ENCODE measurements around the gene SUPT5H.

SUPT5H gene

DNA sequence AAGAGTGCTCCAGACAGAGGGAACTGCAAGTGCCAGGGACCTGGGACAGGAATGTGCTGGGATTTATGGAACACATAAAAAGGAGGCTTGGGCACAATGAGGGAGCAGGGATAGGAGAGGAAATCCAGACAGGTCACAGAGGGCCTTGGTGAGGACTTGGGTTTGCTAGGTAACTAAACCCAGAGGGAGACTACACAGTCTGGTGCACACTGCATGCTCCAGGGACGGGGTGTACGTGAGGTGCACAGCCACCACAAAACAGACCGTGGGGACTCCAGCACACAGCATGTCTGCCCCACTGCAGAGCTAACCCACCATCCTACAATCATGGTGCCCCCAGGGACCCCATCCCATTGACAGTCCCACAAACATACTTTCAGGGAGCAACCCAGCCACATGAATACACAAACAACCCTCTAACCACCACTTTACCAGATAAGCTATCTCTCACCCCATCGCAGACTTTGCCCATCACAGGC lies 44.3 kb upstream of the SUPT5H start:
- Histone ChIP-seq H3K36me3 (ENCODE audit: control insufficient read depth, insufficient read depth, low read length) (peaks cover 3% of the 10 kb centered on the region), H3K4me3 (replicated peaks; ENCODE audit: low read depth, low read length) (no peak overlapping the region), H3K27me3 (replicated peaks; ENCODE audit: control insufficient read depth, insufficient read depth, low read length) (no peaks in the 10 kb centered on the region)
- no peak for DNase-seq (ENCODE audit: extremely low read depth, insufficient read length)
- TF ChIP-seq CTCF (IDR thresholded peaks at IDR 0.05; ENCODE audit: insufficient read depth, low read length, poor library complexity, severe bottlenecking): no peak

GRCh38 chr19:39401549-39402345 lies 43.6 kb upstream of the SUPT5H start:
- Histone ChIP-seq H3K4me3 (replicated peaks; ENCODE audit: low read depth, low read length) (peak overlapping the region; percentile 5; the same call in 1 of the 2 replicates), H3K36me3 (ENCODE audit: control insufficient read depth, insufficient read depth, low read length) (peaks cover 3% of the 10 kb centered on the region), H3K27me3 (replicated peaks; ENCODE audit: control insufficient read depth, insufficient read depth, low read length) (no peaks in the 10 kb centered on the region)
- peak; percentile 75 for DNase-seq (ENCODE audit: extremely low read depth, insufficient read length)
- peak; percentile 1 for TF ChIP-seq CTCF (IDR thresholded peaks at IDR 0.05; ENCODE audit: insufficient read depth, low read length, poor library complexity, severe bottlenecking)

GRCh38 chr19:39402346-39403300 lies 42.8 kb upstream of the SUPT5H start:
- peak overlapping the region; percentile 63 for H3K4me3 ChIP-seq (replicated peaks; ENCODE audit: low read depth, low read length)
- peak; percentile 91 for DNase-seq (ENCODE audit: extremely low read depth, insufficient read length)
- H3K27me3 ChIP-seq (replicated peaks; ENCODE audit: control insufficient read depth, insufficient read depth, low read length): no peaks in the 10 kb centered on the region
- H3K36me3 ChIP-seq (ENCODE audit: control insufficient read depth, insufficient read depth, low read length): peaks cover 2% of the 10 kb centered on the region; the same call in 1 of the 2 replicates
- no peak for TF ChIP-seq CTCF (IDR thresholded peaks at IDR 0.05; ENCODE audit: insufficient read depth, low read length, poor library complexity, severe bottlenecking)

DNA sequence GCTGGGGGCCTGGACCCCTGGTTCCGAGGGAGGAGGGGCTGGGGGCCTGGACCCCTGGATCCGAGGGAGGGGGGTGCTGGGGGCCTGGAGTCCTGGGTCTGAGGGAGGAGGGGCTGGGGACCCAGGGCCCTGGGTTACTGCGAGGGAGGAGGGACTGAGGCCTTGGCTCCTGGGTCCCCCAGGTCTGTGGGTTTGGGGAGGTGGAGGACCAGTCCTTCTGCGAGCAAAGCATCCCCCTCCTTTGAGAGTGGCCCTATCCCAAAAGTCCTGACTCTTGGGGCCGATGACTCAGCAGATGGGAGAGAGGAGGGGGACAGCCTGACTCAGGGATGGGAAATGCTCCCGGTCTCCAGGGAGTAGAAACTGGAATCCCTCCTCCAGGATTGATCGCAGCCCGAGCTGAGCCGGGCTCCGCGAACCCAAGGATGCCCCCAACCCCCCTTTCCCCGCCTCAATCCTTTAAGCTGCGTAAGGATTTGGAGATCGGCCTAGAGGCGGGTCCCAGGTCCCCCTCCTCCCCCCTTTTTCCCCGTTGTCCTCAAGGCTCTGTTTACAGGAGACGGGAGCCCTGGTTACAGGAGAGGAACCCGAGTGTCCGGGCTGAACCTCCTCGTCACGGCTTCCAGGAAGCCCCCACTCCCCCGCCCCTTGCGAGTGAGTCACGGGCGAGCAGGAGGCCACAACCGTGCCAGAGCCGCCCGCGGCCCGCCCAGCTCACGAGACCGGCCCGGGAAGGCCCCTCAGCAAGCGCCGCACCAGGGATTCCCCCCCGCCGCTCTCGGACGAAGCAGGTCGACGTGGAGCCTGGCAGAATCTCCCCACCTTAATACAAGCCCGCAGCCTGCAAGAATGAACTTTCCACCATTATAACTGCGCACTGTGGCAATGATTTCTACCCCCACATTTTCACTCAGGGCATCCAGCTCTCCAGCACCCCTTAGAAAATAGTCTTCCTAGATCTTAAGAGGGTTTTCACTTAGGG lies 41.8 kb upstream of the SUPT5H start:
- DNase-seq (ENCODE audit: extremely low read depth, insufficient read length): peak; percentile 92
- H3K27me3 ChIP-seq (replicated peaks; ENCODE audit: control insufficient read depth, insufficient read depth, low read length): no peaks in the 10 kb centered on the region
- peaks cover 12% of the 10 kb centered on the region for H3K36me3 ChIP-seq (ENCODE audit: control insufficient read depth, insufficient read depth, low read length)
- peak overlapping the region; percentile 63 for H3K4me3 ChIP-seq (replicated peaks; ENCODE audit: low read depth, low read length)
- TF ChIP-seq CTCF (IDR thresholded peaks at IDR 0.05; ENCODE audit: insufficient read depth, low read length, poor library complexity, severe bottlenecking): no peak

Data from GM06990 (cell line).